Subcutaneous adipose tissue (tissue), 4 donors: Measurements from ENCODE around the gene CFAP46. TPM values are rescaled to one million over a fixed set of nuclear protein-coding genes. Genes with fewer than 3 reads are reported as not detected.

ENCODE experiments used
- total RNA-seq, 4 donors: library from RNA; depleted of rRNA; stranded (reverse); fragments of >200 nt; gene quantifications; one replicate each; pipeline ENCODE4 v1.1.0, GENCODE V29; 2016
- TF ChIP-seq, protein P1 (sequence below): fragments of 450-650 bp; IDR thresholded peaks from one replicate; pipeline ENCODE4 v1.5.1; 2016; ENCODE audit warnings: low read depth, mild to moderate bottlenecking, control low read depth, antibody characterized with exemption, moderate library complexity

The CFAP46 gene
- total RNA-seq, 4 donors from 2014 or later: not detected

DNA sequence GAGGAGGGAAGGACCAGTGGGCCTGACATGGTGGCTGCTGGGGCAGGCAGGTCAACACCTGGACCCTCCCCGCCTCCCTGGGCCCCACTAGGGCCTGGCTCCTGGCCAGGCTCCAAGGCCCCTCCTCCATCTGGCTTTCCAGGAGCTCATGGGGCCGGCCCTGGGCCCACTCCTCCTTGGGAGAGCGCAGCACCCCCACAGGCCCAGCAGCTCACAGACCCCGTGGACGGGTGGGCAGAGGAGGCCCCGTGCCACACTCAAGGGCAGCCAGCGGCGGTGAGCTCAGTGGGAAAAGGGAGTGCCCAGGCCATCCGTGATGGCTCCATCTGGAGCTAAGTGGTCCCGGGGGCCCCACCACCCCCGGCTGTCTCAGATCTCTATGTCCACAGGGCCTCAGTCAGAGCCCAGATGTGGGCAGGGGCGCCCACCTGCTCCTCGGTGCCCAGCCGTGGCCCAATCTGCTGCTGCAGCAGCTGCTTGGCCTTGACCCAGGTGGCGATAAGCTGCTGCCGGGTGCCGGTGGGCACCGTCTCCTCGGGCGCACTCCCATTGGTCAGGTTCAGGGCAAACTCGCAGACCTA is 32.8 kb downstream of the CFAP46 start:
- TF ChIP-seq, protein P1, sequence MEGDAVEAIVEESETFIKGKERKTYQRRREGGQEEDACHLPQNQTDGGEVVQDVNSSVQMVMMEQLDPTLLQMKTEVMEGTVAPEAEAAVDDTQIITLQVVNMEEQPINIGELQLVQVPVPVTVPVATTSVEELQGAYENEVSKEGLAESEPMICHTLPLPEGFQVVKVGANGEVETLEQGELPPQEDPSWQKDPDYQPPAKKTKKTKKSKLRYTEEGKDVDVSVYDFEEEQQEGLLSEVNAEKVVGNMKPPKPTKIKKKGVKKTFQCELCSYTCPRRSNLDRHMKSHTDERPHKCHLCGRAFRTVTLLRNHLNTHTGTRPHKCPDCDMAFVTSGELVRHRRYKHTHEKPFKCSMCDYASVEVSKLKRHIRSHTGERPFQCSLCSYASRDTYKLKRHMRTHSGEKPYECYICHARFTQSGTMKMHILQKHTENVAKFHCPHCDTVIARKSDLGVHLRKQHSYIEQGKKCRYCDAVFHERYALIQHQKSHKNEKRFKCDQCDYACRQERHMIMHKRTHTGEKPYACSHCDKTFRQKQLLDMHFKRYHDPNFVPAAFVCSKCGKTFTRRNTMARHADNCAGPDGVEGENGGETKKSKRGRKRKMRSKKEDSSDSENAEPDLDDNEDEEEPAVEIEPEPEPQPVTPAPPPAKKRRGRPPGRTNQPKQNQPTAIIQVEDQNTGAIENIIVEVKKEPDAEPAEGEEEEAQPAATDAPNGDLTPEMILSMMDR: no peak

DNA sequence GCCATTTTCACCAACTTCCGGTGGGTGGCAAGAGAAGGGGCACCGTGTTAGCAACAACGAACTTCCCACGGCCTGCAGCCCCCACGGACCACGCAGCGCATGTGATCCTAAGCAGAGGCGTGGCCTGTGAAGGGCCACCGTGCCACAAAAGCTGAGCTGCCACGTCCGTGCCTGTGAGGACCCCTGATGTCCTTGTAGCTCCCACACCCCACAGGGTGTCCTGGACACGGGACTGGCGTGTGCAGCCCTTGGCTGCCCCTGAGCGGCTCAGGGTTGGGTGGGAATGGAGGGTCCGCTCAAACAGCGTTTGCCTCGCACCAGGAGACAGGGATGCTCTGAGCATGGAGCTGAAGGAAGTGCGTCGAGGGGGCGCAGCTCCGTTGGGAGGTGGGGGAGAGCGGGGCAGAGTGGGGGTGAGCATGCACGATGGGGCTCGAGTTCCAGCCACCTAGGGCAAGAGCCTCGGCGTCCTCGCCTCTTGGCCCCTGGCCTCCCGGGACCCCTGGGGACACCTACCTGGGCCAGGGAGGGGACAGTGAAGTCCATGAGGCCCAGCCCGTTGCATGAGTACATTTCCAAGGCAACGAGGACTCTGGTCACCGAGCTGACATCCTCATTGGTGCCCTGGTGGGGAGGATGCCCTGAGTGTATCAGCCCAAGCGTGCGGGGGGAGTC is 33.6 kb downstream of the CFAP46 start:
- TF ChIP-seq, protein P1: no peak

DNA sequence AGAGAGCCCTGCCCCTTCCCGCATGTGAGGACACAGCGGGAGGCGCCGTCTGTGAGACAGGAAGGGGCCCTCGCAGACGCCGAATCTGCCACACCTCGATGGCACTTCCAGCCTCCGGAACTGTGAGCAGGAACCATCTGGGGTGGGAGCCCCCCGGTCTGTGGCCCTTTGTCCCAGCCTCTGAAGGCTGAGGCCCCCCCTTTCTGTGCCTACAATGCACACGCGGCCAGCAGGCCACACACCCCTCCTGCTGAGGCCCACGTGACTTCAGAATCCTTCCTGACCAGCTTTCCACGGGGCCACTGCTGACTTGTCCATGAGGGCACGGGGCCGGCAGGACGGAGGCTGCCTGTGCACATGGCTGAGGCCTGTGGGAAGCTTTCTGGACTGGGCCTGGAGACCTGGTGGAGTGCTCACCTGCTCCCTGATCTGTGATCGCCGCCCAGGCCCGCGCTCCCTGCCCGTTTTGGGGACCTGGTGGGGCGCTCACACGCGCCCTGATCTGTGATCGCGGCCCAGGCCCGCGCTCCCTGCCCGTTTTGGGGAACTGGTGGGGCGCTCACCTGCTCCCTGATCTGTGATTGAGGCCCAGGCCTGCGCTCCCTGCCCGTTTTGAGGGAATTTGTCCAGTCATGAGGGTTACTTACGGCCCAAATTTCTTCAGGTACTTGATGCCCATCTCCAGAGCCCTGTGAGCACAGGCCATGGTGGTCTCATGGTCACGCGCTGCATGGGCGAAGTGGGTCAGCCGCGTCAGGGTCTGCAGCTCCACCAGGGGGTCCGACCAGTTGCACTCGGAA is 34.3 kb downstream of the CFAP46 start:
- TF ChIP-seq, protein P1: no peak

DNA sequence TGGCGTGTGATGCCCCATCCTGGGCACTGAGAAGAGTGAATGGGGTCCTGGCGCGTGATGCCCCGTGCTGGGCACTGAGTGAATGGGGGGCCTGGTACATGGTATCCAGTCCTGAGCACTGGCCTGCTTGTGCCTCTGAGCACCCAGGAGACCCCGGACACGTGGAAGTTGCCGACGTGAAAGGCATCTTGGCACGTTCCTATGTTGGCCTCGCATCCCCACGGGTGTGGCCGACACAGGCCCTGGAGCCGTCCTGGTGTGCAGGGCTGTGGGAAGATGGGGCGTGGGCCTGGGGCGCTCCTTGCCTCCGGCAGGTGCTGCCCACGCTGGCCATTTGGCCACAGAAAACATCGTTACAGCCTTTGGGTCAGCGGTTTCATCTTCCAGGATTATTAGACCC is 35.5 kb downstream of the CFAP46 start:
- TF ChIP-seq, protein P1: no peak

DNA sequence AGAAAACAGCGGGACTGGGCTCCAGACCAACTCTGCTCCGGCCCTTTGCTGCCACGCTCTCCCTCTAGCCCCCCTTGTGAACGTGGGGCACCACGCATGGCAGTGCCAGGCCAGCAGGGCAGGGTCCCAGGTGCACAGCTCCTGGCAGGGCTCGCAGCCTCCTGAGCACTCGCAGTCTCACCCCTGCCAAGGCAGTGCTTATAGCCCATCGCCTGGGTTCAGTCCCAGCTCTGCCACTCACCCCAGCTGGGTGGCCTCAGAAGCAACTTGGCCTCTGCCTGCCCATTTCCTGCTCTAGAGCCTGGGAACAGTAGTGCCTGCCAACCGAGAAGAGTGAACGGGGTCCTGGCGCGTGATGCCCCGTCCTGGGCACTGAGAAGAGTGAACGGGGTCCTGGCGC is 36.3 kb downstream of the CFAP46 start:
- TF ChIP-seq, protein P1: no peak

DNA sequence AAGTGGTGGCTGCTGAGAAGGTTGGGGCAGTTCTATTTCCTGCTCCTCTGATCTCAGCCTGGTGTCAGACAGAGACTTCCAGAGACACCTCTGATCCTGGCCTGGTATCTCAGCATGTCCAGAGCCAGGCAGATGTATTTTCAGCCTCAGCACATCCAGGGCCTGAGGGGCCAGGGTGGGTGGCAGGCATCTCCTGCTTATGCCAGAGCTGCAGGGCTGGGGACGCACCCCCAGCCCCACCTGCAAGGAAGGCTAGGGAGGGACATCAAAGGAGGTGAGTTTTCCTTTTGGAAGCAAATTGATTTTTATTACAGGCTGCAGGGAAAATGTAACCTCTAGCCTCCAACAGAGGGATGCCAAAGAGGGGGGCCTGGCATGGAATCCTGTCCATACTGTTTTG is 36.7 kb downstream of the CFAP46 start:
- TF ChIP-seq, protein P1: no peak
